Kidney epithelial cell (primary cell): ENCODE measurements around the gene PDE8A. TPM values are rescaled to one million over a fixed set of nuclear protein-coding genes. Genes with fewer than 3 reads are reported as not detected.

ENCODE experiments used
- DNase-seq: peaks from one replicate; pipeline ENCODE4 v3.0.0-alpha.2; 2010; ENCODE audit warnings: low read depth
- H3K27me3 ChIP-seq: 2 replicates; pipeline ENCODE4 v1.6.0; 2011; ENCODE audit warnings: low read length; ENCODE audit not compliant: control insufficient read depth, insufficient read depth
- H3K36me3 ChIP-seq: 2 replicates; pipeline ENCODE4 v1.5.1; 2011; ENCODE audit warnings: low read length; ENCODE audit not compliant: control insufficient read depth, insufficient read depth
- H3K4me3 ChIP-seq: 2 replicates; pipeline ENCODE4 v1.5.1; 2011; ENCODE audit warnings: low read depth, mild to moderate bottlenecking, control low read depth, low read length
- CTCF ChIP-seq: IDR thresholded peaks from 2 replicates; pipeline ENCODE4 v1.5.1; 2011; ENCODE audit warnings: mild to moderate bottlenecking, moderate library complexity, low read length, control low read depth, inconsistent platforms; ENCODE audit not compliant: insufficient read depth, poor library complexity, severe bottlenecking
- total RNA-seq: library from RNA; depleted of rRNA; stranded (reverse); fragments of >200 nt; gene quantifications from 2 replicates; pipeline ENCODE4 v1.2.3, GENCODE V29; 2015

Gene PDE8A
- total RNA-seq, 1 donor from 2014 or later = 31.5 TPM

DNA sequence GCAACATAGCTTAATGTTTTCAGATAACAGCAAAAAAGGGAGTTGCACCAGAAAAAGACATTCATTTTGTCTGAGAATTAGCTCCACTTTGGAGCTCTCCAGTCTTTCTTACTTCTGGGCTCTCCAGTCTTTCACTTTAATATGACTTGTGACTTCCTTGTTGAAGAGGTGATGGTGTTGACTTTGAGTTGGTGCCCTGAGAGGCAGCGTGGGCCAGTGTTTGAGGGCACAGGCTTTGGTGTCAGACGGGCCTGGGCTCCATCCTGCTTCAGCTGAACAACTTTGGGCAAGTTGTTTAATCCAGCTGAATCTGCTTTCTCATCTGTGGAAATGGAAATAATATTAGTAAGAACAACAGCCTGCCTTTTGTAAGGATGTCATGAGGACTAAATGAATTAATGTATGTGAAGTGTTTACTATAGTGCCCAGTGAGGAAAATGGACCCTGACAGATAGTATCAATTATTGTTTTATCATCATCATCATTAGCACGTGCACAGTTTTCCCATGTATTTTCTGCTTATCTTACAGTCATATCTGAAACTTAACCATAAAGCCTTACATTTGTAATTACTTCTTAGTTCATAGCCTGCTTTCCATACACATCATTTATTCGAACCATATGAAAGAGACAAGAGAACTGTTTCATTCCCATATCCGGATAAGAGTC lies 108.4 kb downstream of the PDE8A start:
- Histone ChIP-seq H3K27me3 (no peaks in the 10 kb centered on the region), H3K4me3 (no peak overlapping the region), H3K36me3 (peaks cover 1% of the 10 kb centered on the region)
- no peak for DNase-seq
- no peak for TF ChIP-seq CTCF

- DNase-seq = no peak
- H3K36me3 ChIP-seq = peaks cover 1% of the 10 kb centered on the region
- no peaks in the 10 kb centered on the region for H3K27me3 ChIP-seq
- H3K4me3 ChIP-seq = no peak overlapping the region
- no peak for TF ChIP-seq CTCF
Observed at GRCh38 chr15:85091990-85092389, 110.3 kb downstream of the PDE8A start.

GRCh38 chr15:85094685-85095084 lies 113.0 kb downstream of the PDE8A start:
- no peak for TF ChIP-seq CTCF
- no peak for DNase-seq
- no peak overlapping the region for H3K4me3 ChIP-seq

DNA sequence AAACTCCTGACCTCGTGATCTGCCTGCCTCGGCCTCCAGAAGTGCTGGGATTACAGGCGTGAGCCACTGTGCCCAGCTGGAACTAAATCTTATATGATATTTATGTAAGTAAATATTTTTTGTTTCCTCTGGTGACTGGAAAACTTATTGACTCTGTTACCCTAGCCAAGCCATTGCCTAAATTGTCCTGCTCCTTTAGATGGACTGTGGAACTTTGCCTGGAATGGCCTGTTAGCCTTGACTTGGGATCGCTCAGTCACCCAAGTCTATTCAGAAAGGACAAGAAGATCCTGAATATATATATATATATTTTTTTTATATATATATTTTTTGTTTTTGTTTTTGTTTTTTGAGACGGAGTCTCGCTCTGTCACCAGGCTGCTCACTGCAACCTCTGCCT lies 113.9 kb downstream of the PDE8A start:
- H3K36me3 ChIP-seq = peaks cover 1% of the 10 kb centered on the region
- no peaks in the 10 kb centered on the region for H3K27me3 ChIP-seq
- no peak for TF ChIP-seq CTCF
- no peak for DNase-seq
- H3K4me3 ChIP-seq = no peak overlapping the region

More at GRCh38 chr15:85094685-85095084, 113.0 kb downstream of the PDE8A start:
- peaks cover 1% of the 10 kb centered on the region for H3K36me3 ChIP-seq
- no peaks in the 10 kb centered on the region for H3K27me3 ChIP-seq

DNA sequence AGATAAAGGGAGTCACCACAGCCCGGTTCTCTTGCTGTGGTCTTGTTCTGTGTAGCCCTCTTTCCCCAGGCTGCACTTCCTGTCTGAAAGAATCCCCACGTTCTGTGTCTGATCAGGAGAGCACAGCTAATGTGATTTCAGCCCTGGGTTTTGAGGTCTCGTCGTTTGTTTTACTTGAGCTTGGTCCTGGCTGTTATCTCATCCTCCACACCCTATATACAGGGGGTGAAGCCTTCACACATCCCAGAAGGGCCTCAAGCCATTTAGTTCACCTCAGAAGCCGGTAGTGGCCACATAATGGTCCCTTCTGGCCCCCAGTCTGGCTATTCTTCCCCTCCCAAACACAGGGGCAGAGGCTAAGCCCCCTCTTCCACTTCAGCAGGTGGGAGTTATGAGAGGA lies 115.6 kb downstream of the PDE8A start:
- H3K36me3 ChIP-seq = peaks cover 1% of the 10 kb centered on the region
- TF ChIP-seq CTCF = no peak
- no peak for DNase-seq
- no peak overlapping the region for H3K4me3 ChIP-seq
- H3K27me3 ChIP-seq = no peaks in the 10 kb centered on the region

DNA sequence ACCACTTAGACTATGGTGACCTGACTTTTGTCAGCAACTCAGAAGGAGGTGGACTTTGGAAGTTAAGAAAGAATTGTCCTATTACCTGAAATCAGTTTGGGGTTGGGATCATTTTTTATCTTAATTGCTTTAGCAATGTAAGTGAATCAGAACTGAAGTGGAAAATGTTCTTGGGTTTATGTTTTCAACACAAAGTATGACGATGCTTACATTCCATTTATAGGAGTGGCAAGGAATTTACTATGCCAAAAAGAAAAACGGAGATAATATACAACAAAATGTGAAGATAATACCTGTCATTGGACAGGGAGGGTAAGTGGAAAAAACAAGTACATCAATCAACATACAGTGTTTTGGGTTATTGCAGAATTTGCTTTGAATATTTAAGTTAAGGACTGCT lies 116.1 kb downstream of the PDE8A start:
- no peak for TF ChIP-seq CTCF
- no peaks in the 10 kb centered on the region for H3K27me3 ChIP-seq
- no peaks in the 10 kb centered on the region for H3K36me3 ChIP-seq
- no peak overlapping the region for H3K4me3 ChIP-seq
- DNase-seq = no peak
